K562 (cell line): ENCODE measurements around the gene BLM.

Source experiments
- BRCA1 ChIP-seq, 2 experiments: fragments of 450-650 bp in 1 of 2; sonication (generic) in 1 of 2; formaldehyde crosslinking in 1 of 2; IDR thresholded peaks; 2 replicates each; pipeline versions ENCODE4 v1.5.0 to v1.6.1; 2017 to 2020; ENCODE audit warnings: mild to moderate bottlenecking in 1 of 2, missing genetic modification reagents in 1 of 2
- EGR1 ChIP-seq: fragments of 450-650 bp; conservative IDR thresholded peaks from 2 replicates; pipeline ENCODE4 v1.6.1; 2017; ENCODE audit warnings: mild to moderate bottlenecking
- ZKSCAN1 ChIP-seq: fragments of 150-350 bp; IDR thresholded peaks from 2 replicates; pipeline ENCODE4 v1.6.1; 2016; ENCODE audit warnings: low read depth, low read length
- TF ChIP-seq, protein P1 (sequence below): sonication (generic); formaldehyde crosslinking; IDR thresholded peaks from 2 replicates; pipeline ENCODE4 v1.5.0; 2020; ENCODE audit warnings: missing genetic modification reagents

DNA sequence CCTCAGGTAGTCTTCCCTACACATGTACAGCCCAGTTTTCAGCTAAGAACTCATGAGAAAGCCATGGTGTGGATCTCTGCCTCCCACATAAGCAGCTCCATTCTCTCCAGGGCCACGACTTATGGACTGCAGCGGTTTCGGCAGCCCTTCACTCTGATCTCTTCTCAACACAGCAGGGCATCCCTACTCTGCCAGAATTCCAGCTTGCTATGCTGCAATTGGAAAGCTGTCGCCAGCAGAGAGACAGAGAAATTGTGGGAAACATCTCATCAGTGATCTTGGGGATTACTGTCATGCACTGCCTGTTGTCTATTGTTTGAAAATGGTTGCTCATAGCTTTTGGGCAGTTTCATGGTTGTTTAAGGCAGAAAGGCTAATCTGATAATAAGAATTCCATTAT, 11.9 kb upstream of the BLM start:
- no peak for TF ChIP-seq EGR1
- no peak for TF ChIP-seq ZKSCAN1
- no peak for TF ChIP-seq BRCA1 (IDR thresholded peaks at IDR 0.05)
- no peak for TF ChIP-seq BRCA1 (CRISPR knock-in tag; IDR thresholded peaks at IDR 0.05)
- TF ChIP-seq, protein P1, sequence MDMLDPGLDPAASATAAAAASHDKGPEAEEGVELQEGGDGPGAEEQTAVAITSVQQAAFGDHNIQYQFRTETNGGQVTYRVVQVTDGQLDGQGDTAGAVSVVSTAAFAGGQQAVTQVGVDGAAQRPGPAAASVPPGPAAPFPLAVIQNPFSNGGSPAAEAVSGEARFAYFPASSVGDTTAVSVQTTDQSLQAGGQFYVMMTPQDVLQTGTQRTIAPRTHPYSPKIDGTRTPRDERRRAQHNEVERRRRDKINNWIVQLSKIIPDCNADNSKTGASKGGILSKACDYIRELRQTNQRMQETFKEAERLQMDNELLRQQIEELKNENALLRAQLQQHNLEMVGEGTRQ (CRISPR knock-in tag): no peak
